Astrocyte (in vitro differentiated cells and primary cell): Measurements from ENCODE around the gene VAMP1. TPM values are rescaled to one million over a fixed set of nuclear protein-coding genes. Genes with fewer than 3 reads are reported as not detected.
"Not testable (repeated sequence)": the region's sequence is repeated elsewhere in the genome, so short reads cannot be mapped to it uniquely, and the experiment has no call there.

Source experiments
- DNase-seq: peaks from one replicate; pipeline ENCODE4 v3.0.0-alpha.2; 2010; ENCODE audit warnings: low read depth
- FAIRE-seq: peaks from 2 replicates; lab custom pipeline; 2011; peaks lifted over from hg19 to GRCh38; lab: Jason Lieb, UNC
- H2AFZ ChIP-seq: 2 replicates; pipeline ENCODE4 v1.6.0; 2012; ENCODE audit warnings: low read depth, low read length, inconsistent platforms
- H3K27ac ChIP-seq: 2 replicates; pipeline ENCODE4 v1.5.1; 2011; ENCODE audit warnings: low read depth, low read length, inconsistent platforms
- H3K27me3 ChIP-seq: 2 replicates; pipeline ENCODE4 v1.6.0; 2011; ENCODE audit warnings: low read length, inconsistent platforms; ENCODE audit not compliant: insufficient read depth
- H3K36me3 ChIP-seq: 2 replicates; pipeline ENCODE4 v1.5.1; 2011; ENCODE audit warnings: low read length, inconsistent platforms; ENCODE audit not compliant: insufficient read depth
- H3K4me1 ChIP-seq: 2 replicates; pipeline ENCODE4 v1.5.1; 2011; ENCODE audit warnings: low read length, inconsistent platforms; ENCODE audit not compliant: insufficient read depth
- H3K4me2 ChIP-seq: 2 replicates; pipeline ENCODE4 v1.6.0; 2012; ENCODE audit warnings: low read length, inconsistent platforms
- H3K4me3 ChIP-seq: 2 replicates; pipeline ENCODE4 v1.5.1; 2011; ENCODE audit warnings: low read depth, mild to moderate bottlenecking, low read length, inconsistent platforms; ENCODE audit not compliant: insufficient read depth
- H3K79me2 ChIP-seq: 2 replicates; pipeline ENCODE4 v1.6.0; 2012; ENCODE audit warnings: mild to moderate bottlenecking, low read length, inconsistent platforms; ENCODE audit not compliant: insufficient read depth
- H3K9ac ChIP-seq: 2 replicates; pipeline ENCODE4 v1.6.0; 2012; ENCODE audit warnings: mild to moderate bottlenecking, low read length, inconsistent platforms
- H3K9me3 ChIP-seq: 2 replicates; pipeline ENCODE4 v1.5.1; 2012; ENCODE audit warnings: low read depth, mild to moderate bottlenecking, low read length, inconsistent platforms; ENCODE audit not compliant: insufficient read depth
- H4K20me1 ChIP-seq: 2 replicates; pipeline ENCODE4 v1.6.0; 2012; ENCODE audit warnings: low read length, inconsistent platforms; ENCODE audit not compliant: insufficient read depth
- H3K27ac Mint-ChIP-seq: one replicate; pipeline ENCODE4 v1.8.0; 2021; ENCODE audit warnings: mild to moderate bottlenecking, mixed read lengths; ENCODE audit not compliant: unreplicated experiment
- H3K27me3 Mint-ChIP-seq: one replicate; pipeline ENCODE4 v1.8.0; 2021; ENCODE audit warnings: low read depth, mixed read lengths; ENCODE audit not compliant: unreplicated experiment
- H3K36me3 Mint-ChIP-seq: one replicate; pipeline ENCODE4 v1.8.0; 2021; ENCODE audit warnings: low read depth, mixed read lengths; ENCODE audit not compliant: unreplicated experiment
- H3K4me1 Mint-ChIP-seq: one replicate; pipeline ENCODE4 v1.8.0; 2021; ENCODE audit warnings: low read depth, mixed read lengths; ENCODE audit not compliant: unreplicated experiment
- H3K4me3 Mint-ChIP-seq: one replicate; pipeline ENCODE4 v1.8.0; 2021; ENCODE audit warnings: mild to moderate bottlenecking, moderate library complexity, mixed read lengths; ENCODE audit not compliant: unreplicated experiment
- H3K9me3 Mint-ChIP-seq: one replicate; pipeline ENCODE4 v1.8.0; 2021; ENCODE audit warnings: mild to moderate bottlenecking, mixed read lengths; ENCODE audit not compliant: unreplicated experiment
- CTCF ChIP-seq: IDR thresholded peaks from 2 replicates; pipeline ENCODE4 v1.5.1; 2011; ENCODE audit warnings: low read depth, mild to moderate bottlenecking, inconsistent platforms, low read length, moderate library complexity; ENCODE audit not compliant: insufficient read depth
- EZH2 ChIP-seq: IDR thresholded peaks from 2 replicates; pipeline ENCODE4 v1.6.1; 2012; ENCODE audit warnings: mild to moderate bottlenecking, low read length, inconsistent platforms; ENCODE audit not compliant: insufficient read depth
- total RNA-seq: library from RNA; stranded (reverse); gene quantifications from 2 replicates; pipeline ENCODE4 v1.2.1, GENCODE V29; 2021

Gene VAMP1
- total RNA-seq, 1 donor from 2014 or later: 23.1 TPM

GRCh38 chr12:6492838-6493496 lies 22.5 kb upstream of the VAMP1 start, which contains the start of gene MRPL51:
TSS of gene MRPL51 (minus strand) at chr12:6493262. CDS start at chr12:6493136, 126 bp downstream.
- no peak for FAIRE-seq
- peaks cover 2% of the 10 kb centered on the region for H3K27me3 Mint-ChIP-seq
- no peaks in the 10 kb centered on the region for H3K27me3 ChIP-seq
- peak within 1 kb of the TSS; percentile 97 for H3K4me3 Mint-ChIP-seq
- H3K36me3 ChIP-seq: peaks cover 12% of the 10 kb centered on the region
- peak within 1 kb of the TSS; percentile 97 for H3K9ac ChIP-seq
- peaks cover 51% of the 10 kb centered on the region for H3K79me2 ChIP-seq
- peak within 1 kb of the TSS; percentile 95 for H3K27ac ChIP-seq
- peak within 1 kb of the TSS; percentile 95 for H3K4me3 ChIP-seq
- no peaks in the 10 kb centered on the region for H3K9me3 ChIP-seq
- H3K27ac Mint-ChIP-seq: peak within 1 kb of the TSS; percentile 97
- peaks cover 21% of the 10 kb centered on the region for H3K4me1 ChIP-seq
- H2AFZ ChIP-seq: peak within 1 kb of the TSS; percentile 93
- no peaks in the 10 kb centered on the region for H3K36me3 Mint-ChIP-seq
- H3K9me3 Mint-ChIP-seq: no peaks in the 10 kb centered on the region
- H3K4me1 Mint-ChIP-seq: peaks cover 14% of the 10 kb centered on the region
- DNase-seq: peak; percentile 85
- TF ChIP-seq EZH2 (no peak), CTCF (no peak)
- no peaks in the 10 kb centered on the region for H4K20me1 ChIP-seq
- peak within 1 kb of the TSS; percentile 97 for H3K4me2 ChIP-seq

GRCh38 chr12:6490673-6491072 lies 20.2 kb upstream of the VAMP1 start:
- not testable (repeated sequence) for H3K4me3 Mint-ChIP-seq, FAIRE-seq
- peaks cover 30% of the 10 kb centered on the region for H3K79me2 ChIP-seq

GRCh38 chr12:6489449-6489848 lies 19.0 kb upstream of the VAMP1 start:
- Histone ChIP-seq H3K4me2 (no peak overlapping the region), H3K27me3 (no peaks in the 10 kb centered on the region), H3K4me3 (no peak overlapping the region), H3K36me3 (peaks cover 4% of the 10 kb centered on the region), H4K20me1 (no peaks in the 10 kb centered on the region), H3K9ac (no peak overlapping the region), H3K4me1 (peaks cover 7% of the 10 kb centered on the region), H3K27ac (no peak overlapping the region), H3K79me2 (peaks cover 18% of the 10 kb centered on the region), H3K9me3 (no peaks in the 10 kb centered on the region), H2AFZ (no peak overlapping the region)
- TF ChIP-seq CTCF (no peak), EZH2 (no peak)
- FAIRE-seq (no peak), DNase-seq (no peak)
- H3K27me3 Mint-ChIP-seq: peaks cover 2% of the 10 kb centered on the region
- no peak overlapping the region for H3K4me3 Mint-ChIP-seq
- H3K27ac Mint-ChIP-seq: no peak overlapping the region
- H3K36me3 Mint-ChIP-seq: no peaks in the 10 kb centered on the region
- H3K9me3 Mint-ChIP-seq: no peaks in the 10 kb centered on the region
- peaks cover 7% of the 10 kb centered on the region for H3K4me1 Mint-ChIP-seq

More at GRCh38 chr12:6490673-6491072, 20.2 kb upstream of the VAMP1 start:
- not testable (repeated sequence) for H3K27me3 Mint-ChIP-seq, H4K20me1 ChIP-seq, H2AFZ ChIP-seq, H3K36me3 Mint-ChIP-seq, H3K9me3 ChIP-seq, H3K9ac ChIP-seq, H3K36me3 ChIP-seq, DNase-seq, H3K9me3 Mint-ChIP-seq, H3K27ac Mint-ChIP-seq, H3K27ac ChIP-seq, H3K4me2 ChIP-seq, H3K27me3 ChIP-seq, H3K4me3 ChIP-seq
- peaks cover 19% of the 10 kb centered on the region for H3K4me1 ChIP-seq
- H3K4me1 Mint-ChIP-seq: peaks cover 14% of the 10 kb centered on the region
